ENCODE results near the gene MMRN2.

- TF ChIP-seq, protein P1, sequence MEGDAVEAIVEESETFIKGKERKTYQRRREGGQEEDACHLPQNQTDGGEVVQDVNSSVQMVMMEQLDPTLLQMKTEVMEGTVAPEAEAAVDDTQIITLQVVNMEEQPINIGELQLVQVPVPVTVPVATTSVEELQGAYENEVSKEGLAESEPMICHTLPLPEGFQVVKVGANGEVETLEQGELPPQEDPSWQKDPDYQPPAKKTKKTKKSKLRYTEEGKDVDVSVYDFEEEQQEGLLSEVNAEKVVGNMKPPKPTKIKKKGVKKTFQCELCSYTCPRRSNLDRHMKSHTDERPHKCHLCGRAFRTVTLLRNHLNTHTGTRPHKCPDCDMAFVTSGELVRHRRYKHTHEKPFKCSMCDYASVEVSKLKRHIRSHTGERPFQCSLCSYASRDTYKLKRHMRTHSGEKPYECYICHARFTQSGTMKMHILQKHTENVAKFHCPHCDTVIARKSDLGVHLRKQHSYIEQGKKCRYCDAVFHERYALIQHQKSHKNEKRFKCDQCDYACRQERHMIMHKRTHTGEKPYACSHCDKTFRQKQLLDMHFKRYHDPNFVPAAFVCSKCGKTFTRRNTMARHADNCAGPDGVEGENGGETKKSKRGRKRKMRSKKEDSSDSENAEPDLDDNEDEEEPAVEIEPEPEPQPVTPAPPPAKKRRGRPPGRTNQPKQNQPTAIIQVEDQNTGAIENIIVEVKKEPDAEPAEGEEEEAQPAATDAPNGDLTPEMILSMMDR (conservative IDR thresholded peaks at IDR 0.05; ENCODE audit: low read depth, low read length) = no peak
- no peak for TF ChIP-seq EZH2 (IDR thresholded peaks at IDR 0.05; ENCODE audit: borderline replicate concordance, low read depth, low read length, poor library complexity, severe bottlenecking)
Measured at GRCh38 chr10:86936661-86937501, 20.5 kb downstream of the MMRN2 start.
